Breast epithelium (tissue), 3 donors: ENCODE results near the gene ATF5.

Source experiments
- POLR2A ChIP-seq: fragments of 450-650 bp; IDR thresholded peaks from one replicate; pipeline ENCODE4 v1.6.1; 2016; ENCODE audit warnings: antibody characterized with exemption, mild to moderate bottlenecking, moderate library complexity
- TF ChIP-seq, protein P1 (sequence below), 3 donors: fragments of 450-650 bp; IDR thresholded peaks; one replicate each; pipeline ENCODE4 v1.5.1; 2016 to 2017; ENCODE audit warnings: antibody characterized with exemption in 3 of 3, mild to moderate bottlenecking in 3 of 3, moderate library complexity in 3 of 3

DNA sequence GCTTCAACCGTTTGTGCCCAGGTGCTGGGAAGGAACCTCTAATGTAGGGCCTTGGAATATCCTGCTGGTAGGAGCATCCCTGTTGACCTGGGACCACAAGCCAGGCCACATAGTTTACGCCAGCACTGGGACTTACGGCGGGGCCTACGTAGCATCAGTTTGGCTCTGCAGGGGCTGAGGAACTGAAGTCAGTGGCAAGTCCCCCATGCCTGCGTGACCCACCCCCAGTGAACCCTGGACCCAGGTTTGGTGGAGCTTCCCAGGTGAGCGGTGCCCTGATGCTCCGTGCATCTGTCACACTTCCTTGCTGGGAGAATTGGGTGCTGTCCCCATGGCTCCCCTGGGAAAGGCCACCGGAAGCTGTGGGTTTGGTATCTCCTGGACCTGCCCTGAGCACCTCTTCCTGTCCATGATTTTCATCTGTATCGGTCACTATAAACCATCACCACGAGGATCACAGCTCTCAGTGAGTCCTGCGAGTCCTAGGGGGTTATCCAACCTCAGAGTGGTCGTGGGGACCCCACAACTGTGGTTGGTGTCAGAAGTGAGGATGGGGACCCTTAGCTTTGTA is 22.0 kb downstream of the ATF5 start:
- TF ChIP-seq, protein P1, sequence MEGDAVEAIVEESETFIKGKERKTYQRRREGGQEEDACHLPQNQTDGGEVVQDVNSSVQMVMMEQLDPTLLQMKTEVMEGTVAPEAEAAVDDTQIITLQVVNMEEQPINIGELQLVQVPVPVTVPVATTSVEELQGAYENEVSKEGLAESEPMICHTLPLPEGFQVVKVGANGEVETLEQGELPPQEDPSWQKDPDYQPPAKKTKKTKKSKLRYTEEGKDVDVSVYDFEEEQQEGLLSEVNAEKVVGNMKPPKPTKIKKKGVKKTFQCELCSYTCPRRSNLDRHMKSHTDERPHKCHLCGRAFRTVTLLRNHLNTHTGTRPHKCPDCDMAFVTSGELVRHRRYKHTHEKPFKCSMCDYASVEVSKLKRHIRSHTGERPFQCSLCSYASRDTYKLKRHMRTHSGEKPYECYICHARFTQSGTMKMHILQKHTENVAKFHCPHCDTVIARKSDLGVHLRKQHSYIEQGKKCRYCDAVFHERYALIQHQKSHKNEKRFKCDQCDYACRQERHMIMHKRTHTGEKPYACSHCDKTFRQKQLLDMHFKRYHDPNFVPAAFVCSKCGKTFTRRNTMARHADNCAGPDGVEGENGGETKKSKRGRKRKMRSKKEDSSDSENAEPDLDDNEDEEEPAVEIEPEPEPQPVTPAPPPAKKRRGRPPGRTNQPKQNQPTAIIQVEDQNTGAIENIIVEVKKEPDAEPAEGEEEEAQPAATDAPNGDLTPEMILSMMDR (IDR thresholded peaks at IDR 0.05): no peak
- TF ChIP-seq POLR2A: no peak
